NCI-H1417 treated with DMSO at 0.1 percent for 48 hours (cell line): Measurements from ENCODE around the gene ADD2.

ENCODE experiments used
- DNase-seq: peaks from one replicate; lab custom pipeline; 2025; lab: John Stamatoyannopoulos, UW

Gene ADD2

DNA sequence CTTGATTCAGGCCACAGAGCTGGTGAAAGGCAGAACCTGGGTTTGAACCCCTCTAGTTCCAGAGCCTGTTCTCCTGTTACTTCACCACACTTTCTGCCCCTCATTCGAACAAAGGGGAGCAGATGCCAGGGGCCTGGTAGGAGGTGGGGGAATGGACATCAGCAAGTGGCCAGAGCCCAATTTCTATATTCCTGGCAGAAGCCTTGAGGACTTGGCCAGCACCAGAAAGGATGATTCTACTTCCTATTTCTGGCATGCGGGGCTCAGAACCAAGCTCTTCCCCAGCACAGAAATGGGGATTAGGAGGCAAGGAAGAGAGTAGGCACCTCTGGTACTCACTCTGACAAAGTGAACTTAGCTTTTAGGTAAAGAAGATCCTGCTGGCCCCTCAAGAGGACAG, 49.3 kb downstream of the ADD2 start:
- DNase-seq: no peak

DNA sequence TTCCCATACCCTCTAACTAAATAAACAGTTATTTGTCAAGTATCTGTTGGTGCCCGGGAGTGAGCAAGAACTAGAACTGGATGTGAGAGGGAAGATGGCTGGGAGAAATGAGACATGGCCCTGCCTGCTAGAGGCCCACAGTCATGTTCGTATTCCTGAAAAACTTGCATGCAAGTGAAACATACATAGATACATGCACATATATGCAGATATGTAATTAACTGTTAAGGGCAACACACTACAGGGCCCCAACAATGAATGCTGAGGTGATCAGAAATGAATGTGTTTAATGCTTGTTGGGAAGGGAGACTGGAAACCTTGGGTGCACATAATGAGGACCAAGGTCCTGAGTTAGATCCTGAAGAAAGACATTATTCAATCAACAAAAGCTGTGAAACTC, 49.8 kb downstream of the ADD2 start:
- DNase-seq: no peak

DNA sequence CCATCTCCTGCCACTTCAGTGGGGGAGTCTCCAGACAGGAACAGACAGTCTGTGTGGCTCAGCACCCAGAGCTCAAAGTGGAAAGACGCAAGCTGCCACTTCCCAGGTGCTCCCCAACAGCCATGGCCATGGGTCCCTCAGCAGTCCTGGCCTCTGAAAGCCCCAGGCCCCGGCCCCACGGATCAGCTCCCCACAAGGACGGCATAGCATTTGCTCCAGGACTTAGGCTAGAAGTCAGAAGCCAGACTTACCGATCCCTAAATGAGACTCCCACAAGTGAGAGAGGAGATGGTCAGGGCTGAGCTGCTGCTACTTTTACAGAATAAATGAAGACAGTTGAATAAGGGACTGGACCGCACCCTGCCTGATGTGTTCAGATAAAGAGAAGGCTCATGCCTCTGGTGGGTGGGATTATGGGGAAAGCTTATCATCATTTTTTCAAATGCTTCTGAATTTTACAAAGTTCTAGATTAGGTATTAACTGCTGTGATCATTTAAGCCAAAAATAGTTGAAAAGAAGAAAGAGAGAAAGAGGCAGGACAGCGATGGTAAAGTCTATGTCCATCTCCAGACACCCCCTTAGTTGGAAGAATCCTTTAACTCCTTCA, 50.5 kb downstream of the ADD2 start:
- no peak for DNase-seq

DNA sequence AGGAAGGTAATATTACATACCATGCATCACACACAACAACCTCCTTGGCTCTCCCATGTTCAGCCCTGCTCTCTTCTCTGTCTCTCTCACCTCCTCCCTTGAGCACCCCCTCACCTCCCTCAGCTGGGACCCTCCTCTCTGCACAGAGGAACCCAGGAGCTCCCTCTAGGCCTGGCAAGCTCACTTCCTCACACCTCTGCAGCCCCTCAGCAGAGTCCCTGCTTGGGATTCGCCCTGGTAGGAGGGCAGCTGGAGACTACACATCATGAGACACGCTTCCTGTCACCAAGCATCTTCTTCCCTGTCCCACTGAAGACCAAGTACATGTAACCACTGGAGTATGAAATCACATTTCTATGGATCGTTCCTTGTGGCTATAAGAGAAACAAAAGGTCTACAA, 51.0 kb downstream of the ADD2 start:
- DNase-seq: no peak

DNA sequence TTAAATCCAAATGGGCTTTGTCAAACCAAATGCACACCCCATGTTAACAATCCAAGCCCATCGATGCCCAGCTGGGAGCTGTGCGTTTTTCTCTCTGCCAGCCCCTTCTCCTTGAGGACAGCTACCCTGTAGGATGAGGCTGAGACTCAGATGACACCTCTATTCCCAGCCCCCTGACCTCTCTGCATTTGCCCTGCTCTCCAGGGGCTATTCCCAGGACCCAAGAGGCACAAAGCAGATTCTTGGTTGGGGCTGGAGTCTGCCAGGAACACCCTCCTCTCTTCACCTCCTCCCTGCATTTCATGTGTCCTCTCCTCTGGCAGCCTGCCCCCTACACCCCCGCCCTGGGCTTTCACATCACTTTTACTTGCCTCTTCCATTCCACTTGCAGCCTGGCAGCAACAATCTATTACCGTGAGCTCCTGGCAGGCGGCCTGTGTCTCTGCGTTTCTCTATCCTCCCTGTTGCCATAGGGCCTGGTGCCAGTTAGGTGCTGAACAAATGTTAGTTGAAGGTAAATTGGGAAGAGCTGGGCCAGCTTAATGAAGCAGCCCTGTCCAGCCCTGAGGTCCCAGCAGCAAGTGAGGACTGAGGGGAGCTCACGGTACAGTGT, 51.8 kb downstream of the ADD2 start:
- DNase-seq: no peak

DNA sequence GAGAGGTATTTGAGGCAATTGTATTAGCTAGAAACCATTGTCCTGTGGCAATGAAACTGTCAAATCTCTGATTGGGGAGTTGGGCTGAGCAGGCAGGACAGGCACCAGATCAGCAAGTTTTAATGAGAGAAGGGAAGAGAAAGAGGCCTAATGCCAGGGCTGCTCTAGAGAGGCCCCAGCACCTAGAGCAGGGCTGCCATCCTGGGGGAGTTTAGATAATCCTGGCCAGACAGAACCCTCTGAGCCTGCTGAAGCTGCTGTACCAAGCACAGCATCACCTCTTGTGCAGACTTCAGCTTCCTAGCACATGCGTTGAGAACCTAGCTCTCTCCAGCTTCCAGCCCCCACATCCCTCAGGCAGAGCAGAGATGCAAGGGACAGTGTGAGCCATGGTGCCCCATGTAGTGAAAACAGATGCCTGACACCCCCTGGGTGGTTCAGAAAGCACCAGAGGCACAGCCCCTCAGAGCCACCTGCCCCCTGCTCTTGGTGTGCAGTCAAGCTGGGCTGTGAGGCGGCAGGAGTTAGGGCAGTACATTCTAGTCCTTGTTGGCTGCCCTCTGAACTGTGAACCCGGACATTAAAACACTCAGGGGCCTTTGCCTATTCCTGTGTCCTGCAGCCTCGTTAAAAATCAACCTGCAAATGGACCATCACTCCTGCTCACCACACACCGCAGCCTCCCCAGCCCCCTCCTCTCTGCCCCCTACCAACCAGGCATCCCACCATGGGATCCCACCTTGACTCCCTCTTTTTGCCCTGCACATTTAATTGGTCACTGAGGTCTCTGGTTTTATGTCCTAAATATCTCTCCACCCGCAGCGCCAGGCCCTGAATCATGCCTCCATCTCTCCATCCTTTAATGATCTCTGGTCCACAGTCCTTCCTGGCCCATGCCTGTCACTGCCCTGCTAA, 52.7 kb downstream of the ADD2 start:
- no peak for DNase-seq

DNA sequence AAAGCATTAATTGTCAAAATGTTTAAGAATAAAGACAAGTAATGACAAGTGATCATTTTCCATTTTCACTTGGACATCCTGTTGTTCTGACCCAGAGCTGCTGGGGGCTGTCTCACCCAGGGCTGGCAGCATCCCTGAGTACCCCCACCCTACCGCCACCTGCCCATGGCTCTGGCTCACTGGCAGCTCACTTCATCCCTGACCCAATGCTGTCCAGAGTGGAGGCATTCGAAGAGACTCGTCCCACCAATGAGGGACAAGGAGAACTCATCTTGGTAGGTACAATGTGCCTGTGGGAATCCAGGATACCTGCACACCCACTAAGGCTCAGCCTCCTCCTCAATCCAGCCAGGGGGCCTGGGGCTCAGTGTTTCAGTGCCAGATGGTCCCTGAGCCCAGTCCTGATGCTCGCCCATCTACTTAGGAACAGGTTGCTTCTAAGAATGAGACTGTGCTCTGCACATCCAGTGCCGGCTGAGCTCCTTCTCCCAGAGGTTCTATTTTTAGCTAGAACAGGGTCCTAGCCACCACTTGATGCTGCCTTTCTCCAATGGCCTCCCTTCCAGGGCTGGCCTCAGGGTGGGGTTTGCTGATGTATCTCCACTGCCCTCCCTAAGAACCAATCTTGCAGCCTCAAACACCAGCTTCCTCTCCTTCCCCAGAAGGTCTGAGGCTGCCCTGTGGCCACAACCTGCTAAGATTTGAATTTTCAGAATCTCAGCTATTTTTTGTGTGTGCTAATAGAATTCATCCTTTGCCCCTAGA, 53.7 kb downstream of the ADD2 start:
- DNase-seq: no peak

DNA sequence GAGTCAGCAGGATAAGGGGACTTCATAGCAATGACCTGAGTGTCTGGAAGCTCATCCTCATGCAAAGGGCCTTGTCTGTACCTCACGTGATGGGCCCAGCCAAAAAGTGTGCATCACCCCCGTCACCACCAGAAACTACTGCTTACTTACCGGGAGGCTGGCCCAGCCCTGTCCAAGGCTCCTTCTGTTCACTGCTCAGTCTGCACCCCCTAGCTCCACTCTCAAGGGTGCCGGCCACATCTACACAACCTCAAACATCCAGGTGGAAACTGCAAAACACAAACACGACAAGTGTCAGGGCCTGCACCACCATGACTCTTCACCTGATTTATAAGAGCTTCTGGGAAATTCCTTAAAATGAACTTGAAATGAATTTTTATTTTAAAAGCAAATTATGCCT, 55.1 kb downstream of the ADD2 start:
- no peak for DNase-seq

DNA sequence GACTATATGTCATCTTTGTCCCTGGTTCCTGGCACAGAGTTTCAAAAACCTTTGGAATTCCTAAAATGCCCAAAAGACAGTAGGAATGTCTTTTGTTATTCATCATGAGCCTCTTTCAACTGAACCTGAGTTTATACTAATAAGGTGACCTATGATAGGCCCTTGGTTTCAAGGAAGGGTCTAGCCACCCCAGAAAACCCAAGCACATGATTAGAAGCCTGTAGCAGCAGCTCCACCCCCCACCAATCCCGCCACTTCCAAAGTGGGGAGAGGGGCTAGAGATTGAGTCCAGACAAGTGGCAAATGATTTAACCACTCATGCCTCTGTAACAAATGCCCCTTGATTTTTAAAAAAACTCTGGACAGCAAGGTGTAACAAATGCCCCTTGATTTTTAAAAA, 56.8 kb downstream of the ADD2 start:
- DNase-seq: no peak

DNA sequence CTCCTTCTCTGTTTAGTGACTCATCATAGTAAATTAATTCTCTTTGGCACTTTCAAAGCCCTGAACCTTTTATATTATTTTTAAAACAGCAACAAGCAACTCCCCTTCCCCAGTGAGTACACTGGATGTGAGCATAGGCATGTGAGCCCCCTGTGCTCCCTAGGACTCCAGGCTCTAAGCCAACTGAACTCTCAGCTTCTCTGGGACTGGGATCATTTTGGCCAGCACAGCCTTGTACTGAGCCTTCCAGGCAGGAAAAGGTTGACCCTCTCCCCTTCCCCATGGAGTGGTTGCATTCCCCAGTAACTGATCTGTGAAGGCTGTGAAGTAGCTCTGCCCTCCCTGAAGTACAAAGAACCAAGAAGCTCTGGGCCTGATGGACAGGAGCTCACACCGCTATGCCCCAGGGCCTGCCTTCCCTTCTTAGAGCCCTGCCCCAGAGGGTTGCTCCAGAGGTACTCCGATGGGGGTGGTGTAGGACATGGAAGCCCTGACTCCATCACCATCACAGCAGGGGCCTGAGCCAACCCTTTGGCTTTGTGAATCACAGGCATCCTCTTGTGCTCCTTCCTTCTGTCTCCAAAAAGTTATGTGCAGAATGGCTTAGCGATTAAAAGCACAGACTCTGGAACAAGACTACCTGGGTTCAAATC, 57.8 kb downstream of the ADD2 start:
- DNase-seq: no peak

DNA sequence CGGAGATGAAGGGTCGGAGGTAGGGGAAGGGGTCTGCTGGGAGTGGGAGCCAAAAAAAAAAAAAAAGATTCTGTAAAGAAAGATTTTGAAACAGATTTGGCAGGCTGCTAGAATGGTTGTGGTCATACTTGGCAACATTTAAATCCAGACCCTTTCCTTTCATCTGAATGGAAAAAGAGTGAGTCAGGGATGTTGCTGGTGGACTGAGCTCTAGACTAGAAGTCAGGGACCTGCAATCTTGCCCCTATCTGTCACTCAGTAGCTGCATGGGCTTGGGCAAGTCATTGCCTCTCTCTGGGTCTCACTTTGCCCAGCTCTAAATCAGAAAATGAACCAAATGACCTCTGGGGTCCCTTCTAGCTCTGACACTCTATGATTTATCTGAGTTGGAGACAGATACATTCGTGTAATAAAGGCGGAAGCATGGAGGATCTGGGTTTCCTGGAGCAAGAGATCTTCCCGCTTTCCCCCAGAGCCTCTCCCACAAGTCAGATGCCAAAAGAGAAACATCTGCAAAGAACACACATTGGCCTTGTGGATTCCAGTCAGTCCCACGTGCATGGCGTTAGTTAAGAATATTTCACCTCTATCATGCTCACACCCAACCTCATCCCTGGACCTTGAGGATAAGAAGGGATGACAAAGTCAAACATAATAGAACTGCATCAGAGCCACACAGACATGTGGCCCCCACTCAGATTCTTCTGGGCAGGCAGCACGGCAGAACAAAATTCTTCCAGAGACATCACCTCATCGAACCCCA, 58.5 kb downstream of the ADD2 start:
- no peak for DNase-seq

DNA sequence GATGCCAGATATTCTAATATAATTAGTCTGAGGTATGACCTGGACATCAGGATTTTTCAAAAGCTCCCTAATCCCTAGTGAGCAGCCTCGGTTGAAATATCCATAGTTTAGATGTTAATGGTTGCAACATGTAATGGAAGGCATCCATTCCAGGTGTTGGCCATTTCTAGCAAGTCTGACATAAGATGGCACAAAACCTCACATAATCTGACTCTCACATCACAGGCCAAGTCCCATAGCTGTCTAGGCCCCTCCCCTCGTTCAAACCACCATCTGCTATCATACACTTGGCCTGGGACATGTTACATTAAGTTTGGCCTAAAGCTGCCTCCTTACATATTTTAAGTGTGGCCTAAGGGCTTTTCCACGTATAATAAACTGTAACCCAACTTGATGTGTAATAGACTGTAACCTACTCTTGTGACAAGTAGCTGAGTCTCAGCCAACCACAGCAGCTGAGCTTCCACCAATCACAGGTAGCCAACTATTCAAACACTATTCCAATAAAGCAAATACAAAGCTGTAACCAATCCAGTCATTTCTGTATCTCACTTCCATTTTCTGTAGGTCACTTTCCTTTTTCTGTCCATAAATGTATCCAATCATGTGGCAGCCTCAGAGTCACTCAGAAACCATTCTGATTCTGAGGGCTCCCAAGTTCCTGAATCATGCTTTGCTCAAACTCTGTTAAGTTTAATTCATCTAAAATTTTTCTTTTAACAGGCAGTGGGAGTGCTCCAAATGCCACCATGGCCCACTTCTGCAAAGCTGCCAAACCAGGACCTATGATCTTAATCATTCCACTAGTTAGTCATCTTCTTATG, 59.4 kb downstream of the ADD2 start:
- DNase-seq: no peak

DNA sequence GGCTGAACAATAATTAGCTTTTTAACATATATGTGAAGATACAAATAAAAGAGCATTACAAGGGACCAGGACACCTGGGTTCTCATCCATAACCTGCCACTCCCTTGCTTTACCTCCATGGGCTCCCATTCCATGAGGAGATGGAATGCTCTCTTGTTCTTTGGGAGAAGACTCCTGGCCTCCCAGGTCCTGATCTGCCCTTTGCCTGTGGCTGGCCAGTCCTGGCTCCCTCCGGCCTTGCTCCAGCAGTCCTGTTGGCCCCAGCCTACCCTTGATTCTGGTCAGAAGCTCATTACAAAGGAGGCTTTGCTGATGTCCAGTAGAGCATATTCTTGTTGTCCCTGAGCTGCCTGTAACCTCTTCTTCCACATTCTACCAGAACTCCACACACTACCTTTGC, 60.3 kb downstream of the ADD2 start:
- no peak for DNase-seq

DNA sequence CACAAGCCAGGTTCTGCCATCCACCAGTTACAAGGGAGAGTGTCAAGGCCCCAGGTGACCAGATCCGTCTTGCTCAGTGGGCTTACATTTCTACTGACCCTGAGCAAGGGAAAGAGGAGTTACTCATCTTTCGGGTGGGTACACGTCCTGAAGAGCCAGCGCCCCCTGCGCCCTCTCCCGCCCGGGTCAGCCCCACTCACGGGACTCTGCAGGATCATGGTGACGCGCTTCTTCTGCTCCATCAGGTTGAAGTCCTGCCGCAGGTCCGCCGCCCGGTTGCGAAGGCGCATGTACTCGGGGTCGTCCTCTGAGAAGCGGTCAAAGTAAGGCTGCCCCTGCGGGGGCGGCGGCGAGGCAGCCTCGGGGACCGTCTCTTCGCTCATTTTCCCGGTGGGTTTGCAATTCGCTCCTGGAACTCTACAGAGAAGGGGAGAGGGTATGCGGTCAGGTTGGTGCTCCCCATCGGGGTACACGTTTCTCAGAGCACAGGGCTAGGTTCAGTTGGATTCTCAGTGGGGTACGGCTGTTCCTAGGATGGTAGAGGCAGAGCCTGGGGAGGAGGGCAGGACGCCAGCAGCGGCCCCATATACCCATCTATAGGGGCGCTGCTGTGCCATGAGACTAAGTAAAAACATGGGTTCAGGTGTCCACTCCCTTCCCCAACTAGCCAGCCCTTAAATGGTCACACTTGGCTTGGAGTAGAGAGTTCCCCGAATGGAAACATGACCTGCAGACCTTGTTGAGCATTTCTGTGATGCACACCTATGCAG, 61.8 kb downstream of the ADD2 start:
- no peak for DNase-seq

DNA sequence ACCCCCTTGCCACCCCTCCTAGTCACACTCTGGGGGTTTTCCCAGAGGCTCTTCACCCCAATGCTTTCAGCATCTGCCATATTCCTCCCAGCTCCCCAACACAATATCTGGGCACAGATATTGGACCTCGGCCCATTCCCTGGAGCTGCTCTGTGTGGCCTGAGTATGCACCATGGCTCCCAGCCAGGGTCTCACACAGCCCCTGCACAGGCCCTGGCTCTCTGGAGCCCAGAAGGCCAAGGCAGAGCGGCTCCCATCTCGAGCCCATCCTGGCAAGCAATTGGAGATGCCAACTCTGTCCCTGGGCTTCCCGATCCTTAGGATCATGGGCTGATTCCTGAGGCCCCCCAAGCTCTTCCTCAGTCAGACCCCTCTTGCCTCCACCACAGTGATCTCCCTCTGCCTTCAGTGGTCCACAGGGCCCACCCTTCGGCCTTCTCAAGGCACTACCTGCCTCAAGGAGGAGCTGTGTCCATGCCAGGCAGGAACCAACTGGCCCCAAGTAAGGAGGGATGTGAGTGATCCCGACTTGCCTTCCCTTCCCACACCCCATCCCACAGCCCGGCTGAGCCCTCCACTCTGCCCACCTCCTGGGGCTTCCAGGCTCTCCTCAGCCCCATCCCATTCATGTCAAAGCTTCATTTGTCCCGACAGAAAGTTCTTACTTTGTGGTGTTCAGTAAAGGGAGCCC, 62.7 kb downstream of the ADD2 start:
- no peak for DNase-seq

DNA sequence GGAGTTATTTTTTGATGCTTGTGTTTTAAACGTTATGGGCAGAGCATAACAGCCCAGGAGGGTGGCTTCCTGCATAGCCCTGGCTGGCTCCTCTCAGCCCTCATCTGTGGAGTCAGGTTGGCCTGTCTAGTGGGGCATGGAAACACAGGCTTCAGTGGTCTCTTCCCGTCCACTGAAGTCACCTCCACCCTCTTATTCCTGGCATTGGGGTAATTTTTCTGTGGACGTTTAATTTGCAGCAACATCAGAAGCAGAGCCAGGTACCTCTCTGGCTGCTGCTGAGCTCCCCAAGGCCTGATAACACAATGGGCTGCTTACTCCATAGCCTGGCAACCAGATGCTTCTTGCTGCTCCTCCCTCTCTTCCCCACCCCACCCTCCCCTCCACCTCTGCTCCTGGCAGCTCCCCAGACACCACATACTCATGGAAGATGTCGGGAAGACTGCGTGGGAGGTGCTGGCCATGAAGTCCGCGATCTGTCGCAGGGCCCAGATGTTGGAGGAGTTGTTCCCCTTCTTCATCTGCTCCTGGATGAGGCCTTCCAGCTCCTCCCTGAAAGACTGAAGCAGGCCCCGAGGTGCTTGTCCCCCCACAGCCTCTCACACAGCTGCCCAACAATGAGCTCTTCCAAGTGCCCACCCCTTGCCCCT, 64.0 kb downstream of the ADD2 start:
- no peak for DNase-seq

DNA sequence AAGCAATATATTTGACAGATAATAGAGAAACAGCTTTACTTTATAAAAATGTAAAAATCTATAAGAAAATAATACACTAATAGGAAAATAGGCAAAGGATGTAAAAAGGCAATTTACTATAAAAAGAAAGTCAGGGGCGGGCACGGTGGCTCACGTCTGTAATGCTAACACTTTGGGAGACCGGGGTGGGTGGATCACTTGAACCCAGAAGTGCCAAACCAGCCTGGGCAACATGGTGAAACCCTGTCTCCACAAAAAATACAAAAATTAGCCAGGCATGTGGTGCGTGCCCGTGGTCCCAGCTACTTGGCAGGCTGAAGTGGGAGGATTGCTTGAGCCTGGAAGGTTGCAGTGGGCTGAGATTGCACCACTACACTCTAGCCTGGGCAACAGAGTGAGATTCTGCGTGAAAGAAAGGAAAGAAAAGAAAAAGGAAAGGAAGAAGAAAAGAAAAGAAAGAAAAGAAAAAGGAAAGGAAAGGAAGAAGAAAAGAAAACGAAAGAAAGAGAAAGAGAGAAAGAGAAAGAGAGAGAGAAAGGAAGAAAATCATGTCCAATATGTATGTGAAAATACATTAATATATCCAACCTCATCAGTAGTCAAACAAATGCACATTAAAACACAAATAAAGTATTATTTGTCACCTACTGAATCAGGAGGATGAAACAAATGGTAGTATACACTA, 65.1 kb downstream of the ADD2 start:
- no peak for DNase-seq

DNA sequence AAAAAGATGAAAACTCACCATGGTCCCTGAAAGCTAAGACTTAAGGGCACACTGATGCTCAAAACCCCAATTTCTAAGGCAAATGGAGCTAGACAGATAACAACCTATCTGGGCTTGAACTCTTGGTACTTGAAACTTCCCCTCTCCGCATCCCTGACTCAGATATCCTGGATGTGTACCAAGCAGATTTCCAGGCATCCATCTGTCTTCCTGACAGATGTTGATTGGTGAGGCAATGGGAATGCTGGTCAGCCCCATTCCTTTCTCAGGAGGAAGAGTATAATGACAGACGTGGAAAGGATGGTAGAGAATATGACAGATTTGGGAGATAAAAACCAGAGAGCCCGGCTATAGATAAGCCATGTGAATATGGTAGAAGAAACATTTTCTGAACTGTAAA, 69.2 kb downstream of the ADD2 start:
- no peak for DNase-seq
